ENCODE measurements around the gene LIPK. TPM values are rescaled to one million over a fixed set of nuclear protein-coding genes. Genes with fewer than 3 reads are reported as not detected.

Gene LIPK
- total and polyA plus RNA-seq, 2 of the 8 experiments (the other 6 are each of a cell fraction or from before 2014, with no cell fraction given) = not detected

GRCh38 chr10:88676283-88677060 lies 29.6 kb upstream of the LIPK start:
- Histone ChIP-seq H3K23me2 (ENCODE audit: low read depth, low read length) (no peaks in the 10 kb centered on the region; the same call in 1 of the 2 replicates), H3K36me3 (ENCODE audit: control insufficient read depth in 2 of 4, insufficient read depth in 4 of 4, low read length in 3 of 4) (no peaks in the 10 kb centered on the region), H3K4ac (replicated peaks; ENCODE audit: insufficient read length, low read depth, low read length) (no peak overlapping the region), H2BK20ac (ENCODE audit: low read length) (no peak overlapping the region), H3K14ac (ENCODE audit: insufficient read length) (no peak overlapping the region), H4K8ac (ENCODE audit: extremely low read depth, insufficient read depth, low read length) (no peak overlapping the region), H3K79me2 (ENCODE audit: control insufficient read depth in 1 of 2, insufficient read depth in 2 of 2, low read length in 2 of 2) (no peaks in the 10 kb centered on the region), H2BK5ac (ENCODE audit: low read depth, low read length) (no peak overlapping the region), H3K27me3 (replicated peaks in 1 of 4; ENCODE audit: control insufficient read depth in 3 of 4, extremely low read depth in 1 of 4, insufficient read depth in 3 of 4, low read length in 3 of 4) (no peaks in the 10 kb centered on the region), H4K5ac (ENCODE audit: insufficient read length, low read depth, low read length) (no peak overlapping the region), H3K79me1 (ENCODE audit: low read depth, low read length) (no peaks in the 10 kb centered on the region), H3K9me3 (ENCODE audit: insufficient read depth in 2 of 2, low read depth in 1 of 2, low read length in 1 of 2) (no peaks in the 10 kb centered on the region), H3K4me1 (replicated peaks in 1 of 4; ENCODE audit: control insufficient read depth in 3 of 4, insufficient read depth in 4 of 4, low read length in 3 of 4) (no peaks in the 10 kb centered on the region; a peak in 1 of 7 replicates), H3K27ac (ENCODE audit: low read depth, low read length) (no peak overlapping the region), H3K4me3 (ENCODE audit: extremely low read depth in 1 of 4, insufficient read depth in 2 of 4, low read depth in 3 of 4, low read length in 4 of 4) (no peak overlapping the region), H2BK12ac (ENCODE audit: low read depth, low read length) (no peak overlapping the region), H3K4me2 (ENCODE audit: insufficient read depth in 1 of 2, low read depth in 2 of 2, low read length in 2 of 2) (no peak overlapping the region), H4K91ac (replicated peaks; ENCODE audit: insufficient read length, low read length) (no peak overlapping the region), H3K23ac (ENCODE audit: insufficient read length) (no peak overlapping the region), H4K20me1 (replicated peaks in 1 of 2; ENCODE audit: control insufficient read depth in 1 of 2, insufficient read depth in 2 of 2, low read length in 2 of 2) (no peaks in the 10 kb centered on the region), H3K18ac (ENCODE audit: extremely low read depth, low read length) (no peak overlapping the region), H2AK5ac (ENCODE audit: low read depth, low read length) (no peak overlapping the region), H2BK15ac (ENCODE audit: low read length) (no peak overlapping the region), H2BK120ac (replicated peaks; ENCODE audit: low read depth, low read length) (no peak overlapping the region), H2AFZ (ENCODE audit: low read length) (no peak overlapping the region; the same call in 1 of the 2 replicates), H3K9ac (replicated peaks in 1 of 4; ENCODE audit: extremely low read depth in 1 of 4, low read depth in 3 of 4, low read length in 3 of 4) (no peak overlapping the region), H3K56ac (replicated peaks; ENCODE audit: insufficient read length, low read depth, low read length) (no peak overlapping the region)
- CTCF ChIA-PET (ENCODE audit: partially characterized antibody) = interaction anchor here (0.6 to 2.8 kb wide), 7 partner anchors 9 to 217 kb away, joined by 3 to 23 read pairs (median 3); no protein-coding TSS in a partner anchor
- 70% methylated on average over 4 of the region's 4 CpGs; no CpG with 5 or more reads in 1 of the 2 experiments for WGBS, 2 experiments (ENCODE audit: extremely low coverage in 1 of 2, insufficient coverage in 1 of 2, insufficient read length in 1 of 2, insufficient replicate concordance in 2 of 2, low coverage in 1 of 2, low lambda C conversion rate in 2 of 2, missing lambda C conversion rate in 1 of 2)
- POLR2A ChIA-PET (ENCODE audit: partially characterized antibody) = no interaction called here
- FAIRE-seq (no peak), DNase-seq (ENCODE audit: low read depth in 1 of 2, low spot score in 2 of 2) (no peak)
- TF ChIP-seq SIX5 (IDR thresholded peaks at IDR 0.05; ENCODE audit: low read depth, low read length) (no peak), KDM5A (IDR thresholded peaks at IDR 0.05; ENCODE audit: low read length) (no peak), CBX5 (IDR thresholded peaks at IDR 0.05; ENCODE audit: low read depth, low read length) (no peak), MAX (IDR thresholded peaks at IDR 0.05) (no peak), TAF1 (IDR thresholded peaks at IDR 0.05; ENCODE audit: low read depth, low read length) (no peak), POLR2A (IDR thresholded peaks at IDR 0.05; ENCODE audit: control extremely low read depth in 1 of 2, low read depth in 2 of 2, low read length in 2 of 2) (no peak), ATF3 (IDR thresholded peaks at IDR 0.05; ENCODE audit: insufficient read depth, low read depth, low read length) (no peak), PHF8 (conservative IDR thresholded peaks at IDR 0.05; ENCODE audit: low read depth, low read length) (no peak), BACH1 (IDR thresholded peaks at IDR 0.05; ENCODE audit: low read length) (no peak), HDAC6 (IDR thresholded peaks at IDR 0.05; ENCODE audit: low read depth, low read length) (no peak), JUND (IDR thresholded peaks at IDR 0.05; ENCODE audit: low read length) (no peak), GABPA (IDR thresholded peaks at IDR 0.05; ENCODE audit: borderline replicate concordance, insufficient read depth, low read length) (no peak), CBX8 (IDR thresholded peaks at IDR 0.05; ENCODE audit: borderline replicate concordance, low read depth, low read length) (no peak)

Measured in H1 (cell line).